ENCODE data around the gene ZNF750. TPM values are rescaled to one million over a fixed set of nuclear protein-coding genes. Genes with fewer than 3 reads are reported as not detected.

The ZNF750 gene
- total RNA-seq, 2 donors from 2014 or later = 7.0 to 10.3 TPM

DNA sequence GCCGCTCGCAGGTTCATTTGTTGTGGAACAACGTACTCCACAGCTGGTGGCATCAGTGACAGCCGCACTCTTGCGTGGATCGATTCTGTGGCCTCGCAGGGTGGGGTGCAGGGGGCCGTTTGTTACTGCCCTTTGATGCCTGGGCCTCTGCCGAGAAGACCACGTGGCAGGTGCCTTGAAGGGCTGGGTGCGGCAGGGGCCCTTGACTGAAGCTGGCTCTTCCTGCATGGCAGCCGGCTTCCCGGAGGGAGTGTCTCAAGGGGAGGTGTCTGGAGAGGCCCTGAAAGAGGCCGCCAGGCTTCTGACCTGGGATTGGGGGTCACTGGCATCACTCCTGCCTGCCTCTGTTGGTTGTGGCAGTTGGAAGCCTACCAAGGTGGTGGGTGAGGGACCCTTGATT, 44.2 kb downstream of the ZNF750 start:
- Histone ChIP-seq H3K9me3 (no peaks in the 10 kb centered on the region), H3K4me3 (no peak overlapping the region), H3K27ac (no peak overlapping the region), H3K27me3 (replicated peaks; ENCODE audit: insufficient read depth) (no peaks in the 10 kb centered on the region), H3K4me1 (replicated peaks) (no peaks in the 10 kb centered on the region), H3K36me3 (no peaks in the 10 kb centered on the region)
- DNase-seq (ENCODE audit: low spot score) = no peak
- TF ChIP-seq, protein P1, sequence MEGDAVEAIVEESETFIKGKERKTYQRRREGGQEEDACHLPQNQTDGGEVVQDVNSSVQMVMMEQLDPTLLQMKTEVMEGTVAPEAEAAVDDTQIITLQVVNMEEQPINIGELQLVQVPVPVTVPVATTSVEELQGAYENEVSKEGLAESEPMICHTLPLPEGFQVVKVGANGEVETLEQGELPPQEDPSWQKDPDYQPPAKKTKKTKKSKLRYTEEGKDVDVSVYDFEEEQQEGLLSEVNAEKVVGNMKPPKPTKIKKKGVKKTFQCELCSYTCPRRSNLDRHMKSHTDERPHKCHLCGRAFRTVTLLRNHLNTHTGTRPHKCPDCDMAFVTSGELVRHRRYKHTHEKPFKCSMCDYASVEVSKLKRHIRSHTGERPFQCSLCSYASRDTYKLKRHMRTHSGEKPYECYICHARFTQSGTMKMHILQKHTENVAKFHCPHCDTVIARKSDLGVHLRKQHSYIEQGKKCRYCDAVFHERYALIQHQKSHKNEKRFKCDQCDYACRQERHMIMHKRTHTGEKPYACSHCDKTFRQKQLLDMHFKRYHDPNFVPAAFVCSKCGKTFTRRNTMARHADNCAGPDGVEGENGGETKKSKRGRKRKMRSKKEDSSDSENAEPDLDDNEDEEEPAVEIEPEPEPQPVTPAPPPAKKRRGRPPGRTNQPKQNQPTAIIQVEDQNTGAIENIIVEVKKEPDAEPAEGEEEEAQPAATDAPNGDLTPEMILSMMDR (IDR thresholded peaks at IDR 0.05) = no peak
- TF ChIP-seq POLR2AphosphoS5 (IDR thresholded peaks at IDR 0.05) = no peak
- no peak for TF ChIP-seq POLR2A (IDR thresholded peaks at IDR 0.05)
- 93% methylated on average over 14 of the region's 14 CpGs for WGBS
- intact Hi-C loops (cut with DNase I) = no loop called here

DNA sequence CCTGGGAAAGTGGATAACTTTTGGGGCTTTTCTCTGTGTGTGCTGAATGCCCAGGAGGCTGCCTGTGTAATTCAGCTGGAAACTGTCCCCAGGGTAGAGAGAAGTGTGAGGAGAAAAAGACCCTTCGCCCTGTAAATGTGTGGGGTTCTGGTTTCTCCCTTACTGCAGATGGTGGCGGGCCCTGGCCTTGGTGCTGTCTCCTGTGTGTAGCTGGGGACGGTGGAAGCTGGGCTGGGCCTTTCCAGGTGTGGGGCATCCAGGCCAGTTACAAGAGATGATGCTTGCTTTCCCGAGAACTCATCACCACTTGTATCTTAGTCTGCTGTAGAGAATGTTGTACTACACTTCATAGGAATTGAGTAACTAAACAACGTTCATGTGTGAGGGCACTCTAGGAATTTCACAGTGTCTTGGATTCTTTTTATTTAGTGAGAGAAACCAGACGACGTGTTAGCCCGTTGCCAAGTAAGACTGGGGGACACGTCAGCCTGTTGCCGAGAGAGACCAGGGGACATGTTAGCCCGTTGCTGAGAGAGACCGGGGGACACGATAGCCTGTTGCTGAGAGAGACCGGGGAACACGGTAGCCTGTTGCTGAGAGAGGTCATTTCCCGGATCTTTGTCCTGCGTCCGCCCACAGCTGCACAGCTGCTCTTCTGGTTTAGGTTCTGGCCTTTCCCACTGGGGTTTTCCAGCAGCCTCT, 44.9 kb downstream of the ZNF750 start:
- Histone ChIP-seq H3K27ac (no peak overlapping the region), H3K27me3 (replicated peaks; ENCODE audit: insufficient read depth) (no peaks in the 10 kb centered on the region), H3K4me1 (replicated peaks) (no peaks in the 10 kb centered on the region), H3K36me3 (no peaks in the 10 kb centered on the region), H3K9me3 (no peaks in the 10 kb centered on the region), H3K4me3 (no peak overlapping the region)
- DNase-seq (ENCODE audit: low spot score) = no peak
- TF ChIP-seq POLR2AphosphoS5 (IDR thresholded peaks at IDR 0.05) = no peak
- intact Hi-C loops (cut with DNase I) = no loop called here
- WGBS = 82% methylated on average over 18 of the region's 18 CpGs

DNA sequence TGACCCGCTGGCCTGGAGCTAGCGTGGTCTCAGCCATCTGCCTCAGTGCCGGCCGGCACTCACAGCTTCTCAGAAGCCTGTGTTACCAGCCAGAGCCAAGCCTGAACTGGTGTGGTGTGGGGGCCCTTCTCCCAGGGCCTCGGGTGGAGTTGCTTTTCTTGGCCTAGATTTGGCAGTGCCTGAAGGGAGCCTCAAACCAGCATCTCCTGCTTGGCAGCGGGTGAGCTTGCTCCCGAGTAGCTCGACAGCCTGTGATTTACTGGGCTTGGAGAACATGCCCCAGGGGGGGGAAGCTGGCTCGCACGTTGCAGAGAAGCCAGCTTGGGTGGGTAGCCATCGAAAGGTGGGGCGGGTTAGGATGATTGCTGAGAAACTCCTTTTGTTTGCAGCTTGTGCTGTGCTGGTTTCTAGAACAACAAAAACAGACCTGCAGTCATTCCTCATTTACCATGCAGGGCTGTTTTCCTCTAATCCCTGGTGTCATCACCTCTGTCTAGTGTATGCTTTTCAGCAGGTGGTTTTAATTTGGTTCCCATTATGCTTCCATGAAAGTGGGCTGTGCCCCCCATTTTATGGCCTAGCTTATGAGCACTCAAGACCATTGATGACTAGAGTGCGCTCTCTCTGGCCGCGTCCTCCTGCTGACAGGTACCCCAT, 45.7 kb downstream of the ZNF750 start:
- DNase-seq (ENCODE audit: low spot score) = peak; percentile 53
- intact Hi-C loops (cut with DNase I) = no loop called here
- Histone ChIP-seq H3K4me1 (replicated peaks) (no peaks in the 10 kb centered on the region), H3K27me3 (replicated peaks; ENCODE audit: insufficient read depth) (no peaks in the 10 kb centered on the region), H3K36me3 (no peaks in the 10 kb centered on the region), H3K27ac (peak overlapping the region in 1 of 2 donors; percentile 11), H3K9me3 (no peaks in the 10 kb centered on the region), H3K4me3 (no peak overlapping the region)
- WGBS = 40% methylated on average over 15 of the region's 15 CpGs
- TF ChIP-seq, protein P1 (IDR thresholded peaks at IDR 0.05) = no peak
- peak; percentile 26 for TF ChIP-seq POLR2AphosphoS5 (IDR thresholded peaks at IDR 0.05)

DNA sequence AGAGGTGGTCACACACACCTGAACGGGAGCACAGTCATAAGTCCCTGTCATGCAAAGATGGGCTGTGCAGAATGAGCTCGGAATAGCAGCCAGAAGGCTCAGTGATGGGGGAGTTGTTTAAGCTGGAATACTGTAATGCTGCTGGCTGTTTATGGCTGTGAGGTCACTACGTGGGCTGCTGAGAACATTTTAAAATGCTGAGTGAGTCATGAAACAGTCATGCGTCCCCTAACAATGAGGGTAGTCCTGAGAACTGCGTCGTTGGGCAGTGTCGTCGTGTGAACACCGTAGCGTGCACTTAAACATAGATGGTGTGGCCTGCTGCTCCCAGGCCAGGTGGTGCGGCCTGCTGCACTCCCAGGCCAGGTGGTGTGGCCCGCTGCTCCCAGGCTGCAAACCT, 48.3 kb downstream of the ZNF750 start:
- TF ChIP-seq POLR2A (IDR thresholded peaks at IDR 0.05) (no peak), POLR2AphosphoS5 (IDR thresholded peaks at IDR 0.05) (no peak)
- TF ChIP-seq, protein P1 (IDR thresholded peaks at IDR 0.05) = no peak
- H3K36me3 ChIP-seq = no peaks in the 10 kb centered on the region
- H3K4me1 ChIP-seq (replicated peaks) = peaks cover 2% of the 10 kb centered on the region
- WGBS = 77% methylated on average over 12 of the region's 12 CpGs
- H3K27ac ChIP-seq = no peak overlapping the region
- H3K27me3 ChIP-seq (replicated peaks; ENCODE audit: insufficient read depth) = no peaks in the 10 kb centered on the region
- no peak for DNase-seq (ENCODE audit: low spot score)
- H3K9me3 ChIP-seq = no peaks in the 10 kb centered on the region
- intact Hi-C loops (cut with DNase I) = no loop called here
- H3K4me3 ChIP-seq = no peak overlapping the region

DNA sequence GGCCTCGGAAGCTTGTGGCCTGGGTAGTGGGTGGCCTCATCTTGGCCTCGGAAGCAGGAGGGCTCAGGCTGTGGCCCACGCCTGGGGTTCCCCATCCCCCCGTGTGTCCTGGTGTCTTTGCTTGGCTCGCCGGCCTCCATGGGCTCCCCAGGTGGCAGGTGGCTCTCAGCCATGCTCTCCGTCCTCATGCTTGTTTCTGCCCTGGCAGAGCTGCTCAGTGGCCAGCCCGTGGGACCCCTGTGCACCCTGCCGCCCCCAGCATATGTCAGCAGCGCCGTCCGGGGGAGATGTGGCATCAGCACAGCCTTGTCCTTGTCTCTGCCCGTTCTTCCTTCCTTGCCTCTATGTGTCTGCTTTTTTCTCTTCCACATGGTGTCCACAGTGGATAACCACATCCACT, 49.4 kb downstream of the ZNF750 start:
- H3K4me3 ChIP-seq = no peak overlapping the region
- TF ChIP-seq, protein P1 (IDR thresholded peaks at IDR 0.05) = no peak
- TF ChIP-seq POLR2A (IDR thresholded peaks at IDR 0.05) (no peak), POLR2AphosphoS5 (IDR thresholded peaks at IDR 0.05) (no peak)
- no peak overlapping the region for H3K27ac ChIP-seq
- H3K9me3 ChIP-seq = no peaks in the 10 kb centered on the region
- DNase-seq (ENCODE audit: low spot score) = no peak
- peaks cover 2% of the 10 kb centered on the region for H3K4me1 ChIP-seq (replicated peaks)
- intact Hi-C loops (cut with DNase I) = no loop called here
- H3K27me3 ChIP-seq (replicated peaks; ENCODE audit: insufficient read depth) = no peaks in the 10 kb centered on the region
- no peaks in the 10 kb centered on the region for H3K36me3 ChIP-seq
- 93% methylated on average over 12 of the region's 13 CpGs for WGBS
